ENCODE results near the gene TPRN. TPM values are rescaled to one million over a fixed set of nuclear protein-coding genes. Genes with fewer than 3 reads are reported as not detected.

TPRN gene
- total and polyA plus RNA-seq, 2 experiments from 2014 or later, result 6.4 to 29.2 TPM

DNA sequence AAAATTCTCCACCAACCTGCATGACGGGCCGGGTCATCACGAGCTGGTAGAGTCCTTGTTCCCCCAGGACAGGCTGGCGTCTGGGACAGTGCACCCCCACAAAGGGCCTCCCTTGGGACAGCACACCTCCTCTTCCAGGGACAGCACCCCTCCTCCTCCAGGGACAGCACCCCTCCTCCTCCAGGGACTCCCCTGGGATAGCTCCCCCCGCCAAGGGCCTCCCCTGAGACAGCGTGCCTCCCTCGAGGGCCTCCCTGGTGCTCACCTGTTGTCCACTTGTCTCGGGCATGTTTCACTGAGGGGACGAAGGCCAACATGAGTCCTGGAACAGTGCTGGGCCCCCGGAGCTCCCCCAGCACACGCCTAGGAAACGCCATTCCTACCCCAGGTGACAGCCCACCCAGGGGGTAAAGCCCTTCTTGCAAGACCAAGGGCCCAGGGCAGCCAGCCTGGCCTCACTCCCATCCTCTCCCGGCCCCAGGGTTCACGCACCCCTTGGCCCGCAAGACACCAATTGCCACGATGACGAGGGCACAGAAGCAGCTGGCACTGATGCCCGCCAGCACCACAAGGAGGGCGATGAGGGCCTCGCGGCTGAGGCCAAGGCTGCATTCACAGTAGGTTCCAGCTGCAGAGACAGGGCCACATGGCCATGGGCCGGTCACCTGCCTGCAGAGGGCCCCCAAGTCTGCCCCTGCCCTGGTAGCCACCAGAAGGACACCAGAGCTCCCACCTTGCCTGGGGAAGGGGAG is 29.2 kb downstream of the TPRN start (continued):
- TF ChIP-seq, protein P1, sequence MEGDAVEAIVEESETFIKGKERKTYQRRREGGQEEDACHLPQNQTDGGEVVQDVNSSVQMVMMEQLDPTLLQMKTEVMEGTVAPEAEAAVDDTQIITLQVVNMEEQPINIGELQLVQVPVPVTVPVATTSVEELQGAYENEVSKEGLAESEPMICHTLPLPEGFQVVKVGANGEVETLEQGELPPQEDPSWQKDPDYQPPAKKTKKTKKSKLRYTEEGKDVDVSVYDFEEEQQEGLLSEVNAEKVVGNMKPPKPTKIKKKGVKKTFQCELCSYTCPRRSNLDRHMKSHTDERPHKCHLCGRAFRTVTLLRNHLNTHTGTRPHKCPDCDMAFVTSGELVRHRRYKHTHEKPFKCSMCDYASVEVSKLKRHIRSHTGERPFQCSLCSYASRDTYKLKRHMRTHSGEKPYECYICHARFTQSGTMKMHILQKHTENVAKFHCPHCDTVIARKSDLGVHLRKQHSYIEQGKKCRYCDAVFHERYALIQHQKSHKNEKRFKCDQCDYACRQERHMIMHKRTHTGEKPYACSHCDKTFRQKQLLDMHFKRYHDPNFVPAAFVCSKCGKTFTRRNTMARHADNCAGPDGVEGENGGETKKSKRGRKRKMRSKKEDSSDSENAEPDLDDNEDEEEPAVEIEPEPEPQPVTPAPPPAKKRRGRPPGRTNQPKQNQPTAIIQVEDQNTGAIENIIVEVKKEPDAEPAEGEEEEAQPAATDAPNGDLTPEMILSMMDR (conservative IDR thresholded peaks at IDR 0.05; ENCODE audit: low read depth in 2 of 2), result no peak
- TF ChIP-seq NANOG (IDR thresholded peaks at IDR 0.05; ENCODE audit: borderline replicate concordance), result no peak
- TF ChIP-seq, protein P2, sequence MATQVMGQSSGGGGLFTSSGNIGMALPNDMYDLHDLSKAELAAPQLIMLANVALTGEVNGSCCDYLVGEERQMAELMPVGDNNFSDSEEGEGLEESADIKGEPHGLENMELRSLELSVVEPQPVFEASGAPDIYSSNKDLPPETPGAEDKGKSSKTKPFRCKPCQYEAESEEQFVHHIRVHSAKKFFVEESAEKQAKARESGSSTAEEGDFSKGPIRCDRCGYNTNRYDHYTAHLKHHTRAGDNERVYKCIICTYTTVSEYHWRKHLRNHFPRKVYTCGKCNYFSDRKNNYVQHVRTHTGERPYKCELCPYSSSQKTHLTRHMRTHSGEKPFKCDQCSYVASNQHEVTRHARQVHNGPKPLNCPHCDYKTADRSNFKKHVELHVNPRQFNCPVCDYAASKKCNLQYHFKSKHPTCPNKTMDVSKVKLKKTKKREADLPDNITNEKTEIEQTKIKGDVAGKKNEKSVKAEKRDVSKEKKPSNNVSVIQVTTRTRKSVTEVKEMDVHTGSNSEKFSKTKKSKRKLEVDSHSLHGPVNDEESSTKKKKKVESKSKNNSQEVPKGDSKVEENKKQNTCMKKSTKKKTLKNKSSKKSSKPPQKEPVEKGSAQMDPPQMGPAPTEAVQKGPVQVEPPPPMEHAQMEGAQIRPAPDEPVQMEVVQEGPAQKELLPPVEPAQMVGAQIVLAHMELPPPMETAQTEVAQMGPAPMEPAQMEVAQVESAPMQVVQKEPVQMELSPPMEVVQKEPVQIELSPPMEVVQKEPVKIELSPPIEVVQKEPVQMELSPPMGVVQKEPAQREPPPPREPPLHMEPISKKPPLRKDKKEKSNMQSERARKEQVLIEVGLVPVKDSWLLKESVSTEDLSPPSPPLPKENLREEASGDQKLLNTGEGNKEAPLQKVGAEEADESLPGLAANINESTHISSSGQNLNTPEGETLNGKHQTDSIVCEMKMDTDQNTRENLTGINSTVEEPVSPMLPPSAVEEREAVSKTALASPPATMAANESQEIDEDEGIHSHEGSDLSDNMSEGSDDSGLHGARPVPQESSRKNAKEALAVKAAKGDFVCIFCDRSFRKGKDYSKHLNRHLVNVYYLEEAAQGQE (IDR thresholded peaks at IDR 0.05; ENCODE audit: unreplicated experiment), result no peak
- no peak for TF ChIP-seq EZH2 (IDR thresholded peaks at IDR 0.05; ENCODE audit: low read depth, unreplicated experiment)

DNA sequence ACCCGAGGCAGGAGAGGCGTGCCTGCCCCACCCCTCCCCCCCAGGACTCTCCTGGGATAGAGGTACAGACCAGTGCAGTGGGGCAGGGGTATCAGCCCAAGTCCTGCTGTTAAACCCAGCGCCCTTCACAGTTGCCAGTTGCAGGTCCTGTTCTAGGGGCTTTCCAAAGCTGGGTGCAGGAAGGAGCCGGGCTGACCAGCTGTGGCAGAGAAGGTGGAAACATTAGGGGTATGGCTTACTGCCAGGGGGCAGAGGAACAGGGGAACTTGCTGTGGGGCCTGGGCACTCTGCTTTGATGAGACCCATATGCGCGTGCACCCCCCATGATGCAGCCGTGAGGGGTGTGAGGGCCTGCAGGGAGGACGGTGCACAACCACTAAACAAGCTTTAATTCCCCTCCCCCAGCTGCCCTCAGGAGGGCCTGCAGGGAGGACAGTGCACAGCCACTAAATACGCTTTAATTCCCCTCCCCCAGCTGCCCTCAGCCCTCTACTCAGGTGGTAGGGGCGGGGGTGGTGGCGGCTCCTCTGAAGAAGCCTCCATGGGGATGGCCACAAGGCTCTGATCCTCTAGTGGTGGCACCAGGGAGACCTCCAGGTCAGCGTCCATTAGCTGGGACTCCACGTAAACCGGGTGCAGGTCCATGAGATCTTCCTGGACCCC is 29.9 kb downstream of the TPRN start:
- DNase-seq (ENCODE audit: low spot score) (peak; percentile 6), ATAC-seq (no peak)
- Histone ChIP-seq H3K4me1 (ENCODE audit: insufficient read depth) (no peaks in the 10 kb centered on the region; the same call in 1 of the 2 replicates), H2AFZ (no peak overlapping the region), H3K27ac (ENCODE audit: low read depth) (no peak overlapping the region), H3K79me2 (replicated peaks; ENCODE audit: insufficient read depth) (no peaks in the 10 kb centered on the region), H3F3A (replicated peaks; ENCODE audit: low read depth) (no peaks in the 10 kb centered on the region), H4K20me1 (replicated peaks; ENCODE audit: insufficient read depth) (no peaks in the 10 kb centered on the region), H3K36me3 (ENCODE audit: insufficient read depth) (no peaks in the 10 kb centered on the region), H3K4me3 (peak overlapping the region; percentile 55; the same call in 1 of the 2 replicates), H3K4me2 (peak overlapping the region; percentile 82; the same call in 1 of the 2 replicates), H3K9me2 (ENCODE audit: insufficient read depth) (no peaks in the 10 kb centered on the region), H3K27me3 (ENCODE audit: insufficient read depth) (peaks cover 61% of the 10 kb centered on the region)
- no peak overlapping the region; the same call in 2 of the 3 replicates for H3K4me3 Mint-ChIP-seq
- no peaks in the 10 kb centered on the region for H3K36me3 Mint-ChIP-seq (ENCODE audit: low read depth)
- H3K27ac Mint-ChIP-seq, result no peak overlapping the region
- peaks cover 54% of the 10 kb centered on the region for H3K27me3 Mint-ChIP-seq (ENCODE audit: insufficient read depth, low read depth, poor library complexity)
- H3K4me1 Mint-ChIP-seq, result peaks cover 5% of the 10 kb centered on the region; the same call in 2 of the 3 replicates
- H3K9me3 Mint-ChIP-seq, result no peaks in the 10 kb centered on the region
- no peak for TF ChIP-seq CREB1 (CRISPR knock-in tag; IDR thresholded peaks at IDR 0.05; ENCODE audit: low read depth)
- TF ChIP-seq NANOG (IDR thresholded peaks at IDR 0.05; ENCODE audit: borderline replicate concordance), result no peak
- TF ChIP-seq, protein P3, sequence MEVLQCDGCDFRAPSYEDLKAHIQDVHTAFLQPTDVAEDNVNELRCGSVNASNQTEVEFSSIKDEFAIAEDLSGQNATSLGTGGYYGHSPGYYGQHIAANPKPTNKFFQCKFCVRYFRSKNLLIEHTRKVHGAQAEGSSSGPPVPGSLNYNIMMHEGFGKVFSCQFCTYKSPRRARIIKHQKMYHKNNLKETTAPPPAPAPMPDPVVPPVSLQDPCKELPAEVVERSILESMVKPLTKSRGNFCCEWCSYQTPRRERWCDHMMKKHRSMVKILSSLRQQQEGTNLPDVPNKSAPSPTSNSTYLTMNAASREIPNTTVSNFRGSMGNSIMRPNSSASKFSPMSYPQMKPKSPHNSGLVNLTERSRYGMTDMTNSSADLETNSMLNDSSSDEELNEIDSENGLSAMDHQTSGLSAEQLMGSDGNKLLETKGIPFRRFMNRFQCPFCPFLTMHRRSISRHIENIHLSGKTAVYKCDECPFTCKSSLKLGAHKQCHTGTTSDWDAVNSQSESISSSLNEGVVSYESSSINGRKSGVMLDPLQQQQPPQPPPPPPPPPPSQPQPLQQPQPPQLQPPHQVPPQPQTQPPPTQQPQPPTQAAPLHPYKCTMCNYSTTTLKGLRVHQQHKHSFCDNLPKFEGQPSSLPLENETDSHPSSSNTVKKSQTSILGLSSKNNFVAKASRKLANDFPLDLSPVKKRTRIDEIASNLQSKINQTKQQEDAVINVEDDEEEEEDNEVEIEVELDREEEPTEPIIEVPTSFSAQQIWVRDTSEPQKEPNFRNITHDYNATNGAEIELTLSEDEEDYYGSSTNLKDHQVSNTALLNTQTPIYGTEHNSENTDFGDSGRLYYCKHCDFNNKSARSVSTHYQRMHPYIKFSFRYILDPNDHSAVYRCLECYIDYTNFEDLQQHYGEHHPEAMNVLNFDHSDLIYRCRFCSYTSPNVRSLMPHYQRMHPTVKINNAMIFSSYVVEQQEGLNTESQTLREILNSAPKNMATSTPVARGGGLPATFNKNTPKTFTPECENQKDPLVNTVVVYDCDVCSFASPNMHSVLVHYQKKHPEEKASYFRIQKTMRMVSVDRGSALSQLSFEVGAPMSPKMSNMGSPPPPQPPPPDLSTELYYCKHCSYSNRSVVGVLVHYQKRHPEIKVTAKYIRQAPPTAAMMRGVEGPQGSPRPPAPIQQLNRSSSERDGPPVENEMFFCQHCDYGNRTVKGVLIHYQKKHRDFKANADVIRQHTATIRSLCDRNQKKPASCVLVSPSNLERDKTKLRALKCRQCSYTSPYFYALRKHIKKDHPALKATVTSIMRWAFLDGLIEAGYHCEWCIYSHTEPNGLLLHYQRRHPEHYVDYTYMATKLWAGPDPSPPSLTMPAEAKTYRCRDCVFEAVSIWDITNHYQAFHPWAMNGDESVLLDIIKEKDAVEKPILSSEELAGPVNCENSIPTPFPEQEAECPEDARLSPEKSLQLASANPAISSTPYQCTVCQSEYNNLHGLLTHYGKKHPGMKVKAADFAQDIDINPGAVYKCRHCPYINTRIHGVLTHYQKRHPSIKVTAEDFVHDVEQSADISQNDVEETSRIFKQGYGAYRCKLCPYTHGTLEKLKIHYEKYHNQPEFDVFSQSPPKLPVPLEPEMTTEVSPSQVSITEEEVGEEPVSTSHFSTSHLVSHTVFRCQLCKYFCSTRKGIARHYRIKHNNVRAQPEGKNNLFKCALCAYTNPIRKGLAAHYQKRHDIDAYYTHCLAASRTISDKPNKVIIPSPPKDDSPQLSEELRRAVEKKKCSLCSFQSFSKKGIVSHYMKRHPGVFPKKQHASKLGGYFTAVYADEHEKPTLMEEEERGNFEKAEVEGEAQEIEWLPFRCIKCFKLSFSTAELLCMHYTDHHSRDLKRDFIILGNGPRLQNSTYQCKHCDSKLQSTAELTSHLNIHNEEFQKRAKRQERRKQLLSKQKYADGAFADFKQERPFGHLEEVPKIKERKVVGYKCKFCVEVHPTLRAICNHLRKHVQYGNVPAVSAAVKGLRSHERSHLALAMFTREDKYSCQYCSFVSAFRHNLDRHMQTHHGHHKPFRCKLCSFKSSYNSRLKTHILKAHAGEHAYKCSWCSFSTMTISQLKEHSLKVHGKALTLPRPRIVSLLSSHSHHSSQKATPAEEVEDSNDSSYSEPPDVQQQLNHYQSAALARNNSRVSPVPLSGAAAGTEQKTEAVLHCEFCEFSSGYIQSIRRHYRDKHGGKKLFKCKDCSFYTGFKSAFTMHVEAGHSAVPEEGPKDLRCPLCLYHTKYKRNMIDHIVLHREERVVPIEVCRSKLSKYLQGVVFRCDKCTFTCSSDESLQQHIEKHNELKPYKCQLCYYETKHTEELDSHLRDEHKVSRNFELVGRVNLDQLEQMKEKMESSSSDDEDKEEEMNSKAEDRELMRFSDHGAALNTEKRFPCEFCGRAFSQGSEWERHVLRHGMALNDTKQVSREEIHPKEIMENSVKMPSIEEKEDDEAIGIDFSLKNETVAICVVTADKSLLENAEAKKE (CRISPR knock-in tag; IDR thresholded peaks at IDR 0.05), result no peak
- TF ChIP-seq, protein P4, sequence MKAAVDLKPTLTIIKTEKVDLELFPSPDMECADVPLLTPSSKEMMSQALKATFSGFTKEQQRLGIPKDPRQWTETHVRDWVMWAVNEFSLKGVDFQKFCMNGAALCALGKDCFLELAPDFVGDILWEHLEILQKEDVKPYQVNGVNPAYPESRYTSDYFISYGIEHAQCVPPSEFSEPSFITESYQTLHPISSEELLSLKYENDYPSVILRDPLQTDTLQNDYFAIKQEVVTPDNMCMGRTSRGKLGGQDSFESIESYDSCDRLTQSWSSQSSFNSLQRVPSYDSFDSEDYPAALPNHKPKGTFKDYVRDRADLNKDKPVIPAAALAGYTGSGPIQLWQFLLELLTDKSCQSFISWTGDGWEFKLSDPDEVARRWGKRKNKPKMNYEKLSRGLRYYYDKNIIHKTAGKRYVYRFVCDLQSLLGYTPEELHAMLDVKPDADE (IDR thresholded peaks at IDR 0.05), result no peak
- no peak for TF ChIP-seq JUNB (IDR thresholded peaks at IDR 0.05; ENCODE audit: unreplicated experiment)
- TF ChIP-seq STAT1 (IDR thresholded peaks at IDR 0.05; ENCODE audit: unreplicated experiment), result no peak
- no peak for TF ChIP-seq ZNF114 (CRISPR knock-in tag; IDR thresholded peaks at IDR 0.05)

All from GM23338 (cell line).